DOHH2 (cell line): ENCODE results near the gene GPC6.

ENCODE experiments used
- EZH2phosphoT487 ChIP-seq: fragments of 200-600 bp; sonication (generic); IDR thresholded peaks from 2 replicates; pipeline ENCODE4 v1.6.1; 2017; ENCODE audit warnings: borderline replicate concordance, mild to moderate bottlenecking, antibody characterized with exemption, low read length, moderate library complexity, mixed read lengths
- TF ChIP-seq, protein P1 (sequence below): fragments of 200-600 bp; sonication (generic); IDR thresholded peaks from one replicate; pipeline ENCODE4 v1.5.1; 2014; ENCODE audit warnings: antibody characterized with exemption, mild to moderate bottlenecking, low read depth, low read length; ENCODE audit not compliant: poor library complexity, severe bottlenecking

DNA sequence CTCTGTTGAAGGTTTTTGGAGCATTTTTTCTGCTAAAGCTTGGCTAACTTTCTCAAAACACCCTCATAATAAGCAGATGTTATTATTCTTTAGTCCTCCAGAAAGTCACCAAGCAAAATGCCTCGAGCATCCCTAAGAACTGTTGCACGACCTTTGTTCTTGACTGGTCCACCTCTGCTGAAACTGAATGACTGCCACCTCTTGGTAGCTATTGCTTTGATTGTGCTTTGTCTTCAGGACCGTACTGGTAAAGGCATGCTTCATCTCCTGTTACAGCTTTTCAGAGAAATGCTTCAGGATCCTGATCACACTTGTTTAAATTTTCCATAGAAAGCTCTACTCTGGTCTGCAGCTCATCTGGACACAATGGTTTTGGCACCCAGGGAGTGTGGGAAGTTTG lies 998.1 kb downstream of the GPC6 start:
- TF ChIP-seq, protein P1, sequence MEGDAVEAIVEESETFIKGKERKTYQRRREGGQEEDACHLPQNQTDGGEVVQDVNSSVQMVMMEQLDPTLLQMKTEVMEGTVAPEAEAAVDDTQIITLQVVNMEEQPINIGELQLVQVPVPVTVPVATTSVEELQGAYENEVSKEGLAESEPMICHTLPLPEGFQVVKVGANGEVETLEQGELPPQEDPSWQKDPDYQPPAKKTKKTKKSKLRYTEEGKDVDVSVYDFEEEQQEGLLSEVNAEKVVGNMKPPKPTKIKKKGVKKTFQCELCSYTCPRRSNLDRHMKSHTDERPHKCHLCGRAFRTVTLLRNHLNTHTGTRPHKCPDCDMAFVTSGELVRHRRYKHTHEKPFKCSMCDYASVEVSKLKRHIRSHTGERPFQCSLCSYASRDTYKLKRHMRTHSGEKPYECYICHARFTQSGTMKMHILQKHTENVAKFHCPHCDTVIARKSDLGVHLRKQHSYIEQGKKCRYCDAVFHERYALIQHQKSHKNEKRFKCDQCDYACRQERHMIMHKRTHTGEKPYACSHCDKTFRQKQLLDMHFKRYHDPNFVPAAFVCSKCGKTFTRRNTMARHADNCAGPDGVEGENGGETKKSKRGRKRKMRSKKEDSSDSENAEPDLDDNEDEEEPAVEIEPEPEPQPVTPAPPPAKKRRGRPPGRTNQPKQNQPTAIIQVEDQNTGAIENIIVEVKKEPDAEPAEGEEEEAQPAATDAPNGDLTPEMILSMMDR: no peak
- no peak for TF ChIP-seq EZH2phosphoT487
